Measurements from ENCODE around the gene CBLB.

CBLB gene

DNA sequence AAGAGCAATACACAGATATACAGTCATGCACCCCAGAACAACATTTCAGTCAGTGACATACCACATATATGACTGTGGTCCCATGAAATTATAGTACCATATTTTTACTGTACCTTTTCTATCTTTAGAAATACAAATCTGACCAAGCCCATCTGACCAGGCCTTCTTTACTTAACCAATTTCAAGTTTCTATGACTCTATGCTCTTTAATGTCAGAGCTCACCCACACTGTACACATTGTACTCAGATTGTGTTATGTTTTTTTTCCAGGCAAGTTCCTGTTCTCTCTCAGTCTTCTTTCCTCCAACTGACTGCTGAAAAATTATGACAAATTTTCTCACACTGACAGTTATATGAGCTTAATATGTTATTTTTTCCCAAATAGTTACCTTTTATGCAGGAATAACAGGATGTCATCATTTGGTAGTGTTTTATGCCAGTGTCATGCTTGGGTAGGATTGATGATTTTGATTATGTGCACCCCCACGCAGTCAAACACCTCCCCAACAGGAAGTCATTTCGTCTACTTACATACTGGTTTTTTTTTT is 8.0 kb upstream of the CBLB start:
- no peak for DNase-seq (ENCODE audit: extremely low spot score, insufficient read length, low read depth)
- no peak for FAIRE-seq

DNA sequence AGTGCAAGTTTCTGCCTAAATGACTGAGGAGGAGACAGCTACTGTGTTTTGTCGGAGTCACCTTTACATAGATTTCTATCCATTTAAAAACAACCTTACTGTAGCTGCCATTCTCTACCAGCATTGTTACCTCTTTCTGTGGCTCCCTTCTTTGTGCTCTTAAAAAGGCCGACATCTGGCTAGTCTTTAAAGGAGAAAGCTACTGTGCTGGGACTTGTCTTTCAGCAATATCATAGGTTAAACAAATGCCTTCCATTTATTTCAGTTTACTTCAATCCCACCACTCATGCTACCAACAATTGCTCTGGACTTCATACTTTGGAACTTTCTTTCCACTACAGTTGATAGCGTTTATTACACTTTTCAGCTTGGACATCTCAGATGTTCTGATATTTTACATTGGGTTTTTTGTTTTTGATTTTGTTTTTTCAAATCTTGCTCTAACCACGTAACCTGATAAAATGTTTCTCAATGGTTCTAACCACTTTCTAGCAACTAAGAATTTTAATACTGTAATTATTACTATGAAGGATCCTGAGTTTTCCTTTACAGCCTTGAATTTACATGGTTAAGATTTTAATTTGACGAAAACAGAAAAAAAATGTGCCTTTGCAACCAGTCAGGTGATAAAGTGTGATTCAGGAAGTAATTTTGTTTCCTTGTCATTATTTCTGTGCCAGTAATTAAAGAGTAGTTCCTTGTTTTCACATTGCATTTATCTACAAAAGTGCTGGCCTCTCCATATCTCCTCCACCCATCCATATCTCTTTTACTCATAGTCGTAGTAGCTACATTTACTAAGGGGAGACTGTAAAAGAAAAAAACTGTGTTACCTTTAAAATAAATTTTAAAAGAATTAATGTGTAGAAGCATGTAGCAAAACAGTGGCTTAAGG is 1.3 kb upstream of the CBLB start:
- no peak for FAIRE-seq

DNA sequence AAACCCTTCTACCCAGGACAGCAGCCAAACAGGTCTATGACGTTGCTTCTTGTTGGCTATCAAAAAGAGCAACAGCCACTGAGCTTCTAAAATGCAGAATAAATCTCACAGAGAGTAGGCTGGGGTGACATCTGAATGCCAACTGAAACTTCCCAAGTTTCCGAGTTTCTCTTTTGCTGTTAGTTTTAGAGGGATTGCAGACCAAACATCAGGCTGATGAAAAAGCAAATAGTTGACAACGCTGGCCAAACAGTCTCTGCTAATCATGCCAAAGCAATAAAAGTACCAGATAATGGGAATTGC is 670 bp upstream of the CBLB start:
- DNase-seq (ENCODE audit: extremely low spot score, insufficient read length, low read depth) (no peak), FAIRE-seq (no peak)

More for the DNA sequence above, 1.3 kb upstream of the CBLB start:
- no peak for DNase-seq (ENCODE audit: extremely low spot score, insufficient read length, low read depth)

DNA sequence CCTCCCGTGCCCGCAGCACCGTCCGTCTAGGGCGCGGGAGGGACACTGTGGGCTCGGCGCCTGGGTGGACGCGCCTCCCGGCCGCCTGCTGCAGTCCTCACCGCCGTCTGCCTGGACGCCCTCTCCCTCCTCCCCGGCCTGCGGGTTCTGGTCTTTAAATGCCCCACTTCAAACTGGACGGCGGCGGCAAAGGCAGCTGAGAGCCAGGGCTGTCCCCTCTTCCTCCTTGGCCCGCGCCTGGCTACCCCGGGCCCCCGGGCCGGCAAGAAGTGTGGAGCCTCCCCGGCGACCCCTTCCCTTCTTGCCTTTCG is 426 bp downstream of the CBLB start:
- DNase-seq (ENCODE audit: extremely low spot score, insufficient read length, low read depth): no peak
- FAIRE-seq: no peak

DNA sequence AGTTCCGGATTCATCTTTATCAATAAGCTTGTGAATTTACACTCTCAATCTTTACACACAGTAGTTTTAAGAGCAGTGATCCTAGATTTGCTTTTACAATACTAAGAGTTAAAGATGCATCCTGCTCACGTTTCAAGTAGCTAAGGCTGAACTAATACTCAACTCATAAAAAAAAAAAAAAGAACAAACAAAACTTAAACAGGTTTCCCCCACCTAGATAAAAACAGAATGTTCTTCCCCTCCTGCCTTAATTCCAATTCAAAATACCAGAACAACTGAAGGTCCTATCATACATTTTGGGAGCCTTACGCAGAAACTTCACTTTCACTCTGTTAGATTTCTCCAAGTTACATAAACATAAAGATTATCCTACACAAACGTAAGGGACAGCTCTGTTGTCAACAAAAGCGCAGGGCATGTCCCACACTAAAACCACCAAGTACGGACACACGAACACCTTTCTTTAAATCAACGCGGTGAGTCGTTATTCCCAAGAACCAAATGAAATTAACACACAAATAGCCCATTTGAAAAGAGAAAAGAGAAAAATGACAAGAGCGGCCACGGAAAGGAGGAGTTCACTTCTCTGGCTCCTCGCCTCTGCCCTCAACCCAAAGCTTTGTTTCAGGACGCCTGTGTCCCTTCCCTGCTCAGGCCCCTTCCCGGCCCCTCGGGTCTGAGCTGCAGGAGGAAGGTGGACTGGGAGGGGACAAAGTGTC is 941 bp downstream of the CBLB start:
- FAIRE-seq (peak; percentile 44), DNase-seq (ENCODE audit: extremely low spot score, insufficient read length, low read depth) (no peak)

DNA sequence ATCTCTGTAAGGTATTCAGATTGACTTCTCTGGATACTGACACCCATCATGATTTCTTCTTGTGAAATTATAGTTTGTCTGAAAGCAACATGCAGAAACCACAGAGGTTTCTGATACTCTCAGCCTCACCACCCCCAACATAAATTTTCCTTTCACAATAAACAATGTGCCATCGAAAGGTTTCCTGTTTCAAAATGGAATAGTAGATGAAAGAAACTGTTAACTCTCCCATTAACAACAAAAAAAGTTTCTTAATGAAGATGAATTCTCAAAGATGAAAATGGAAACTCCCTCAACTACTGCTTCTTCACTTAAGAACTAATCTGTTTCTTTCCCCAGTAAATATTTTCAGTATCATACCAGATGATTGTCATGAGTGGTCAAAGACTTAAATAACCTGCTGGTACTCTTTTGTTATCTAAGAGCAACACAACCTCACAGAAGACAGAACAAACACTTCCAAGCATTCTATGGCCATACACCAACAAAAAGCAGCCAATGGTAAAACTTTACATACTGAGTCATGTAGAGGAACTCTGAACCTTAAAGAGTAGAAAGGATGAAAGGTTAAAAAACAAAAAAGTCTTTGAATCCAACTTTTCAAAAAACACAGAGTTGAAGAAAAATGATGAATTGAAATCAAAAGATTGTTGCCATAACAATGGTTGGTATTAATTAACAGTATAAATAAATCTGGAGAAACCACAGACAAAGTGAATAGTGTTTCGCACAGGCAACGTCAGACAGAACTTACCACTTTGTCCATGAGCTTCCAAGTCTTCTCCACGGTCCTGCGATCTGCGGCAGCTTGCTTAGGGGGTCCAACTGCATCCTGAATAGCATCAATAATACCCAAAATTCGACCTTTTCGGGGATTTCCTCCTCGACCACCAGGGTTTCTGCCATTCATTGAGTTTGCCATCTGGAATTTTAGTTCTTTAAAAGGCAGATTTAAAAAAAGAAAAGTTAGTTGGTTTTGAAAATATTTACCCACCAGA is 1.9 kb downstream of the CBLB start:
- DNase-seq (ENCODE audit: extremely low spot score, insufficient read length, low read depth): no peak
- peak; percentile 89 for FAIRE-seq

DNA sequence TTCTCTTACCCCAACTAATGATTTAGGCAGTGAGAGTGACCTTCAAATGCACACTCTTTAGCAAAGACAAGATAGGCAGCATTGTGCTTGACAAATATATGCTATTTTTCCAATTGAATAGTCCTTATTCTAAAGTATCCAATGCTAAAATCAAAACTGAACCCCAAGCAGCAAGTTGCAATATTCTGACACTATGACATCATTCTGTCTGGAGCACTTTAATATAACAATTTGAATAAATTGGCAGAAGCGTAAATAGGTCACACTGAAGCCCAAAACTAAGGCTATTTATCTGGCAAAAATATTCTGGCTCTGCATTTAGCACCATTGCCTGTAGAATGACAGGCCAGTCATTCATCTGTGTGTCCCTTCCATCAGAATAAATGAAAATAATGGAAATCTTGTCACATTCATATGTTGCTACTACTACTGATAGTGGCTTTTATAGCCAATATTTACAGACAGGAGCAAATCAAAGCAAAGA is 2.9 kb downstream of the CBLB start:
- DNase-seq (ENCODE audit: extremely low spot score, insufficient read length, low read depth): no peak
- FAIRE-seq: no peak

DNA sequence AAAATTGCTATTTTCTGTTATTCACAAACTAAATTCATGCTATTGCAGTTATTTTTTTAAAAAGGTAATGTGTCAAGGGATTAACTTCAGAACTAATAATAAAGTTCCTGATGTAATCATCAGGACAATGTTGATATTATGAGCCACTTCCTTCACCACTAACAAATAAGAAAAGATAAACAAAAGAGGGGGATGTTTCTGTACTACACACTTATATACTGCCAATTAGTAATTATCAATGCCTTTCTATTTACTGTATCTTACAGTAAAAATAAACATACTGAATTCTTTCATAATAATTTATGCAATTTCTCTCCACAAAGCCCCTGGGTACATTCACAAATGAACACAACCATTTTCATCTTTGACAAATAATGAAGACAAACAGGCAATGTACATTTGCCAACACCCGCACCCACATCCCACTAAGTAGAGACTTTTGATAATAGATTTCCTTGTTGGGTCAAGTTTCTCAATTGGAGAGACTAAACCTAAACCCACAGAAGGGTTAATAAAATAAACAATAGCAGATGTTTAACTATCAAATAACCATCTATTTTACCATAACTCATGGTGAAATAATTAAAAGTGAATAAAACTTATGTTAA is 3.7 kb downstream of the CBLB start:
- no peak for FAIRE-seq

DNA sequence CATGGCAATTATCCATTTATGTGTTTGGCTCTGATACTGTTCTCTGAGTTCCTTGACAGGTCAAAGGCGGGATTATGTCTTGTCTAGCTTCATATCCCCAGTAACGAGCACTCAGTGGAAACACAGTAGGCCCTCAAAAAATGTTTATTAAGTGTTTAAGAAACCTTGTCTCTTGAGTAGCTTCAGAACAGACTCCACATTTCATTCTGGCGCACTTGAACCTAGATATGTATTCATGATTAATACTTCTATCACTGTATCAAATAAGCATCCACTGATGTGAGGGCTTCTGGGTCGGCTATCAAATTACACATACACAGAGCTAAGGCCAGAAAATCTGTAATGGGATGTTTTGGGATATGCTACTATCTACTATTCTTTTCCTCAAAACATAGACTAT is 4.6 kb downstream of the CBLB start:
- FAIRE-seq: peak; percentile 35
- no peak for DNase-seq (ENCODE audit: extremely low spot score, insufficient read length, low read depth)

More for the DNA sequence above, 3.7 kb downstream of the CBLB start:
- no peak for DNase-seq (ENCODE audit: extremely low spot score, insufficient read length, low read depth)

DNA sequence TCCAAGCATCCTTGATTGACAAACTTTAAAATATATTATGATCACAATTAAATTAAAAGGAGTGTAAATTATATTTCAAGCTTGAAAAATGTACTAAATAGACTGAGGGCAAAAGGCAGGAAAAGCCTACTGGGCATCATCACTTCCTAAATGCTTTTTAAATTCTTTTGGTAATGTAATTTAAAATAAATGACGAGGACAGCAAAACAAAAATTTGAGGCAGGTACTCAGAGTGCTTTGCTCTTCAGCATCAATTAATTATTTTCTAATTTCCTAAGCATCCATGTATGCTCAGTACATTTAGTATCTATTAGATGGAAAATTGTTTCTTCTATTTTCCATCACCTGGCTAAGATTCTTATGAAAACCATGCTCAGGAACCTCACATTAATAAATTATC is 5.2 kb downstream of the CBLB start:
- FAIRE-seq (no peak), DNase-seq (ENCODE audit: extremely low spot score, insufficient read length, low read depth) (no peak)

DNA sequence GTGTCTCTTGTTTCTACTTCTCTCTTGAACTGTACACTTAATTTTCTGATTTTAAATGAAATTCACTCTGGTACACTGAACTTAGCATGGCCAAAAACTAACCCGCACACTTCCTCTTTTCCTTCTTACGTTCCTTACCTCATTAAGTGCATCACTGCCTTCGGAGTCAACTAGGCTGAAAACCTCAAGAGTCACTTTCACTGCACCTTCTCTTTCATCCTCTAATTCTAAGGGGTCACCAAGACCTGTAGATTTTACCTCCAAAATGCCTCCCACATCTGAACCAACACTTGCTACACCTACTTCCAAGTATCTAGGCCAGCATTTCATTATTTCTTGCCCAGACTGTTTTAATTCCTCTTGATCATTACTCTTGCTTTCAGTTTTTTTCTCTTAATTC is 6.6 kb downstream of the CBLB start:
- FAIRE-seq: peak; percentile 95

DNA sequence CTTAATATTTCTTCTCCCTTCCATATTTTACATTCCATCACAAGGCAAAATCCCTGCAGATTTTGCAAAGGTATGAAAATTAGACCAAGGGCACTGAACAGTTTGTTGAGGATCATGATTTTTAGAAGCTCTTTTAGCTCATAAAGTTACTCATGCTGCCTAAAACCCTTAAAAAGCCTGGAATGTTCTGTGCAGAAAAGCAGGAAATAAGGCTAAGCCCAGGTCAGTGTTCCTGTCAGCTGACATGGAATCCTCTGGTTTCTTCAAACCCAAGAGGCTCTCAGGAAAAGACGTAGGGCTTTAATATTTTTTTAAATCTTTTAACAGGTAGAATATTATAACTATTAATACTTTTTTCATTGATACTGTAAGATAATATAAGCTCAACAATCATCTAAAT is 8.2 kb downstream of the CBLB start:
- no peak for FAIRE-seq
- DNase-seq (ENCODE audit: extremely low spot score, insufficient read length, low read depth): no peak

More for the DNA sequence above, 6.6 kb downstream of the CBLB start:
- no peak for DNase-seq (ENCODE audit: extremely low spot score, insufficient read length, low read depth)

DNA sequence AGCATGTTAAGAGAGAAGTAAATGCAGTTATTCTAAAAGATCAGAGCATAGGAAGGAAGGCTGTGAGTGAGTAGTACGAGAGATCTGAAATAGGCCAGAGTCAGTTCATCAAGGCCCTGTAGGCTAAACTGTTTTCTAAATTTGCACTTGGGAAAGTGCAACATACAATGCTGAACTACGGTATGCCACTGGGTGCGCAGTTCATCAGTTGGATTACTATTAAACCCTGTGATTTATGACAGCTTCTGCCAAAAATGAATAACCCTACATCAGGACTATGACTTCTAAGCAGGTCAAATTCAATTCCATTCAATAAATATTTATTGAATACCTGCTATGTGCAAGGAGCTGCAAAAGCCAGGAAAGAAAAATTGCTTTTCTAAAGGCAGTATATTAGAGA is 10.8 kb downstream of the CBLB start:
- FAIRE-seq (no peak), DNase-seq (ENCODE audit: extremely low spot score, insufficient read length, low read depth) (no peak)

DNA sequence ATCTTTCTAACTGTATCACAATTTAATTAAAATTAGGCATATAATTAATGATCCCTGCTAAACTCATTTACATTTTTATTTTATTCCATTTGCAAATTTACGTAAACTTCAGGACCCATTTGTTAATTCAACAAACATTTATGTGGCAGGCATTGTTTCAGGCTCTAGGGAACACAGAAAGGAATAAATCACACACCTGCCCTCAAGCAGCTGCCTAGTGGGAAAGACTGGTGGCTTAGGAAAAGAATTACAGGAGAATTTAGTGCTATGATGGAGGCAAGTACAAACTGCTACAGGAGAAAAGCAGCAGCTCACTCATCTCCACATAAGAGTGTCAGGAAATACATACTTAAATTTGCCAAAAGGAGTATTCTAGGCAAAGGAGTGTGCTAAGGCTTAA is 11.2 kb downstream of the CBLB start:
- FAIRE-seq (no peak), DNase-seq (ENCODE audit: extremely low spot score, insufficient read length, low read depth) (no peak)

DNA sequence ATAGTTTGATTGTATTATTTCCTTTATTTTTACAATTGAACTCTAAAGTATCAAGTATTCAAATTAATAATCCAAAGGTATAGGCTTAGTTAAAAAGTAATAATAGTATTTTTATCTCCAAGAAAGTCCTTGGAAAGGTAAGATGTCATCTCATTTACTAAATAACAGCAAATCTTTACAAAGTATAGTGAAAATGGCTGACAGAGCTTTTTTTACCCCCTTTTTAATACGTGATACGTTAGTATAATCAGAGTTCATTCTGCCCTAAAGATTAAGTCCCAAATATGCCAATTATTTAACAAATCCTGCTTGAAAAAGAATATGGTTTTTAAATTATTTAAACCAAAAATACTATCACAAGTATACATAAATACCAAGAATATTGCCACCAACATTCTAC is 12.2 kb downstream of the CBLB start:
- DNase-seq (ENCODE audit: extremely low spot score, insufficient read length, low read depth): no peak
- no peak for FAIRE-seq

DNA sequence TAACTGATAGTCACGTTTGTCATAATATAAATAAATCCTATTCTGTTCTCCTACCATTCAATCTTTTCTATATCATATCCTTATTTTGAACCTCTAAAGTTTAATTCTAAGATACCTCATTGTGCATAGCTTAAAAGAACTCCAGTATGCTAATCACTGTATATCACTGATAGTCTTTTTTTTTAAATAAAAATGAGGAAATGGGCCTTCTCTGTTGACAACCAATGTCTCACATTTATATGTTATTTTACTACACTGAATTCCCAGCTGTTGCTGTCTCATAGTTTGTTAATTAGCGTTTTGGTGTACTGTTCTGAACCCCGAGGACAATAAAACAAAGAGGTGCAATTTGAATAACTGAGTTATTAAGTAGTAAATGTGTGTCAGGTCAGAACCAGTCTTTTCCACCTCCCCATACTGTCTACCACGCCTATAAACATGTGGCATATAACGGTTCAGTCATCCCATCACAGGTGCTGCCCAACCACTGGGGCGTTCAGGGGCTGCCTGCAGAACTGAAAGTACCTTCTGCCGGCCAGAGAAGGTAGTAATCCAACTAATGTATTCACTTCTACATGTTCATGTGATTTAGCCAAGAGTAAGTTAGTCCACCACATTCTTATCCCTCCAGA is 14.9 kb downstream of the CBLB start:
- DNase-seq (ENCODE audit: extremely low spot score, insufficient read length, low read depth) (no peak), FAIRE-seq (peak; percentile 96)

DNA sequence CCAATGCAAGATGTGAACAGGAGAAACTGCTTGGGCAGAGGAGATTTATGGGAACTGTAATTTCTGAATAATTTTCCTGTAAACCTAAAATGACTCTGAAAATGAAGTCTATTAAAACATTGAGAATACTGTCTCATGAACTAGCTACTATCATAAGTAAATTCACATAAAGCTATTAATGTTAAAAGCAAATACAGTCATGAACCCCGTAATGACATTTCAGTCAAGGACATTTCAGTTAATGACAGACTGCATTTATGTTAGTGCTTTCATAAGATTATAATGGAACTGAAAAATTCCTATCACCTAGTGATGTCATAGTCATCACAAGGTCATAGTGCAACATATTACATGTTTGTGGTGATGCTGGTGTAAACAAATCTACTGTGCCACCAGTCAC is 17.2 kb downstream of the CBLB start:
- FAIRE-seq (no peak), DNase-seq (ENCODE audit: extremely low spot score, insufficient read length, low read depth) (no peak)

DNA sequence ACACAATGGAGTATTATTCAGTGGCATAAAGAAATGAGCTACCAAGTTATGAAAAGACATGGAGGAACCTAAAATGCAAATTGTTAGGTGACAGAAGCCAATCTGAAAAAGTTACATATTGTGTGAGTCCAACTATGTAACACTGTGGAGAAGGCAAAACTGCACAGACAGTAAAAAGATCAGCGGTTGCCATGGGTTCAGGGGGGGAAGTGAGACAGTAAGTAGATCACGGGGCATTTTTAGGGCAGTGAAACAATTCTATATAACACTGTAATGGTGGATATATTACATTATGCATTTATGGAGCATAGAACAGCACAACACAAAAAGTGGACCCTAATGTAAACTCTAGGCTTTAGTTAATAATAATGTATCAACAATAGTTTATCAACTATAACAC is 17.6 kb downstream of the CBLB start:
- FAIRE-seq: peak; percentile 21
- DNase-seq (ENCODE audit: extremely low spot score, insufficient read length, low read depth): no peak

DNA sequence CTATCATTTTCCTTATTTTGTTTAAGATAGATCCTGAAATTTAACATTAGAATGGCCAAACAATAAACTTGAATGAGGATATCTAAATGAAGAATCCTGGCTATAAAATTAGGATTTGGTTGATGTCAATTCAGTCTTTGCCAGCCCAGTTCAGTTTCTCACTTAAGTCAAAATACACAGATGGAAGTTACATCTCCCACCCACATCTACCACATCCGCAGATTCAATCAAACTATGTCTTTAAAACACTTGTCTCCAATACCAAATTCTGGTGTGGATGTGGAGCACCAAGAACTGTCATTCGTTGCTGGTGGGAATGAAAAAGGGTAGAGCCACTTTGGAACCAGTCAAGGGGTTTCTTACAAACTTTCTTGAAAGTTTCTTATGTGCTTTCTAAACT is 18.2 kb downstream of the CBLB start:
- DNase-seq (ENCODE audit: extremely low spot score, insufficient read length, low read depth): no peak

More for the DNA sequence above, 18.2 kb downstream of the CBLB start:
- no peak for FAIRE-seq
